ENCODE measurements around the gene KIAA0319L.
"Not testable (repeated sequence)": the region's sequence is repeated elsewhere in the genome, so short reads cannot be mapped to it uniquely, and the experiment has no call there.

Gene KIAA0319L

DNA sequence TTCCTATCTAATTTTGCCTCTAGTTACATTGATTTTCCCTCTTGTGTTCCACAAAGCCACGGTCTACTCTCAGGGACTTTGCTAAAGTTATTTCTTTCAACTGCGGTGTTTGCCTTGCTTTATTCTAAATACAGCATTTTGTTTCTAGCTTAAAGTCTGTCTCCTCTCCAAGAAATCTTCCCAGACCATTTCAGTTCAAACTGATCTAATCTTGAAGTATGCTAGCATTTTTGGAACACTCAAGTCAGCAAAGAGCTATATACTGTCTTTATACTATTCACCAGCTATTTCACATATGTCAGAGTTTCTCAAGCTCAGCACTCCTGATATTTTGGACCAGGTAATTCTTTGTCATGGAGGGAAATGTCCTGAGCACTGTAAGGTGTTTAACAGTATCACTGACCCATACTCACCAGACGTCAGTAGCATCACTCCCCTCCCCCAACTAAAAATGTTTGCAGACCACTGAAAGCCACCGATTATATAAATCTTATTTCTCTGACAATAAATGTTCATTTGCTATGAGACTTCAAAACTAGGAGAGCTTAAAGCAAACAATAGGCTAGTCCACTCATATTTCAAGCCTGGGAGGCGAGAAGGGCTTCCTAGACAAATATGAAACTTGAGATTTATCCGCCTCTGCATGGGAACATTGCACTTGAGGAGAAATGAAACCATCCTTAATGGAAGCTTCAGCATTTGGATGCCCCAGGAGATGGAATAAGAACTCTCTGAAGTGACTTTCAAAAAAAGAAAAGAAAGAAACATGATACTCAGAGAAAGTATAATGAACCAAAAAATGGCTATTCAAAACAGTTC is 81.1 kb downstream of the KIAA0319L start:
- H3K4me3 ChIP-seq (replicated peaks in 1 of 2; ENCODE audit: low read depth in 2 of 2, low read length in 2 of 2): no peak overlapping the region
- DNase-seq (ENCODE audit: low read depth in 2 of 2): no peak
- no peak for TF ChIP-seq CTCF (IDR thresholded peaks at IDR 0.05; ENCODE audit: low read depth, low read length)

DNA sequence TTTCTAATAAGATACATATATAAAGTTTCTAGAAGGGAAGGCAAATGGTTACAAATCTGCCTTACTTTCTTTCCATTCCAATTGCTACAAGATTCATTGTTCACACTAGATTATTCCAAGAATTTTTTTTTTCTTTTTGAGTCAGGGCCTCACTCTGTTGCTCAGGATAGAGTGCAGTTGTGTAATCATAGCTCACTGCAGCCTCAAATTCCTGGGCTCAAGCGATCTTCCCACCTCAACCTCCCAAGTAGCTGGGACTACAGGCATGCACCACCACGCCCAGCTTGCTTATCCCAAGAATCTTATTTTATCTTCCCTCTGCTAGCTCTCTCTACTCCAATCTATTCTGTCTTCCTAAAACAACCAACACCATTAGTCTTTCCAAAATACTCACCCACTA is 81.8 kb downstream of the KIAA0319L start:
- no peak overlapping the region for H3K4me3 ChIP-seq (replicated peaks in 1 of 2; ENCODE audit: low read depth in 2 of 2, low read length in 2 of 2)
- no peak for TF ChIP-seq CTCF (IDR thresholded peaks at IDR 0.05; ENCODE audit: low read depth, low read length)
- peak in 1 of 2 donors; percentile 24 for DNase-seq (ENCODE audit: low read depth in 2 of 2)

DNA sequence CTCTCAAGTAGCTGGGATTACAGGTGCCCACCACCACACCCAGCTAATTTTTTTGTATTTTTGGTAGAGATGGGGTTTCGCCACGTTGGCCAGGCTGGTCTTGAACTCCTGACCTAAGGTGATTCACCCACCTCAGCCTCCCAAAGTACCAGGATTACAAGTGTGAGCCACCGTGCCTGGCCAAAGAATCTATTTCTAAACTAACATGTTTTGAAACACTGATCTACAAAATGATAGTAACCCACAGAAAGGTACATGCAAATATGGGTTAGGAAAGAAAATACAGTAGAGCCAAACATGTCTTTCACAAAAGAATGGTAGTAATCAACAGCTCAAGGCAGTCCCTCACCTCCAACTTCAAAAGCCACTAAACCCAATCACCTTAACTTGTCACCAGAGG is 84.0 kb downstream of the KIAA0319L start:
- DNase-seq (ENCODE audit: low read depth in 2 of 2); H3K4me3 ChIP-seq (replicated peaks in 1 of 2; ENCODE audit: low read depth in 2 of 2, low read length in 2 of 2): not testable (repeated sequence)

GRCh38 chr1:35470977-35471613 is 86.1 kb downstream of the KIAA0319L start:
- H3K4me3 ChIP-seq (replicated peaks in 1 of 2; ENCODE audit: low read depth in 2 of 2, low read length in 2 of 2): no peak overlapping the region
- DNase-seq (ENCODE audit: low read depth in 2 of 2): no peak
- TF ChIP-seq CTCF (IDR thresholded peaks at IDR 0.05; ENCODE audit: low read depth, low read length): no peak

DNA sequence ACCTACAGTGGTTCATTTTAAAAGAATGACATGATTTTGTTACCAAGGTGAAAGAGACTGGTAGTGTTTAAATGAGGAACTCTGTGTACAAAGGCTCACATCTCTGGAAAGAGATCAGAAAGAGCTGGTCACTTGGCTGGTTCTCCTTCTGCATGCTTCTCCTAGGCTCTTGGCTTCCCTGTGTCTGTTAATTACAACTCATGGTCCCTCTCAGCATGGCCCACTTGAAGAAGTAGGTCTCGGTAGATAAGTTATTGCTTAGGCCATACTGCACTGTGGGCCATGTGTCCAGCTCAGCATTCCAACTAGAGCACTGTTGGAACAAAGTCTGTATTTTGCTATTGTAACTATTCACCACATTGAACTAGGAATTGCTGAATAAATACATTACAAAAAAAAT is 91.1 kb downstream of the KIAA0319L start:
- TF ChIP-seq CTCF (IDR thresholded peaks at IDR 0.05; ENCODE audit: low read depth, low read length): no peak
- H3K4me3 ChIP-seq (replicated peaks in 1 of 2; ENCODE audit: low read depth in 2 of 2, low read length in 2 of 2): no peak overlapping the region
- no peak for DNase-seq (ENCODE audit: low read depth in 2 of 2)

DNA sequence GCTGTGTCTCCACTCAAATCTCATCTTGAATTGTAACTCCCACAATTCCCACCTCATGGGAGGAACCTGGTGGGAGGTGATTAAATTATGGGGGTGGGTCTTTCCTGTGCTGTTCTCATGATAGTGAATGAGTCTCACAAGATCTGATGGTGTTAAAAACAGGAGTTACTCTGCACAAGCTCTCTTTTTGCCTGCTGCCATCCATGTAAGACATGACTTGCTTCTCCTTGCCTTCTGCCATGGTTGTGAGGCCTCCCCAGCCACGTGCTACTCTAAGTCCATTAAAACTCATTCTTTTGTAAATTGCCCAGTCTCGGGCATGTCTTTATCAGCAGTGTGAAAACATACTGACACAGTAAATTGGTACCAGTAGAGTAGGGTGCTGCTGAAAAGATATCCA is 93.5 kb downstream of the KIAA0319L start:
- DNase-seq (ENCODE audit: low read depth in 2 of 2); H3K4me3 ChIP-seq (replicated peaks in 1 of 2; ENCODE audit: low read depth in 2 of 2, low read length in 2 of 2): not testable (repeated sequence)

DNA sequence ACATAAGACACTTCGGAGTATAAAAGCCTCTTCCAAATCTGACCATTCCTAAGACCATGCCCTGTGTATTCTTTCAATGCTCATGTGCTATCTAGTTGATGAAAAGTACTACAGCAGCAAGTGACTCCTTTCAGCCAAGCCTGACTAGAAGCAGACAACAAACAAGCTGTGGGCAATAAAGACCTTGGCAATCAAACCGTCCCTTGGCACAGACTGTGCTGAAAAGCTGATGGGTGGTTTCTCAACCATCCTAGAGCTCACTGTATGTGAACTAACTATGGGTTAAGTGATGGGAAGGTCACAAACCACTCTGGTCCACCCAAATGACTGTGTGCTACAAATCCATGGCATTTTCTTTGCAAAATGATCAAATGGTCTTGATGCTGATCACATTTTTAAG is 94.0 kb downstream of the KIAA0319L start:
- no peak for DNase-seq (ENCODE audit: low read depth in 2 of 2)
- no peak for TF ChIP-seq CTCF (IDR thresholded peaks at IDR 0.05; ENCODE audit: low read depth, low read length)

More for the DNA sequence above, 94.0 kb downstream of the KIAA0319L start:
- H3K4me3 ChIP-seq (replicated peaks in 1 of 2; ENCODE audit: low read depth in 2 of 2, low read length in 2 of 2): no peak overlapping the region

All from cardiac fibroblast (primary cell).